Loucy (cell line): ENCODE results near the gene ITPRIP.

ENCODE experiments used
- H2AFZ ChIP-seq: fragments of 200-600 bp; sonication (generic); 2 replicates; pipeline ENCODE4 v1.6.0; 2016; ENCODE audit warnings: antibody characterized with exemption, mild to moderate bottlenecking, low read length, moderate library complexity
- H3F3A ChIP-seq: fragments of 200-600 bp; 2 replicates; pipeline ENCODE4 v1.6.0; 2016; ENCODE audit warnings: antibody characterized with exemption, low read depth, mild to moderate bottlenecking
- H3K27me3 ChIP-seq: fragments of 200-600 bp; sonication (generic); 2 replicates; pipeline ENCODE4 v1.6.1; 2014; ENCODE audit warnings: low read length, mild to moderate bottlenecking; ENCODE audit not compliant: insufficient read depth, poor library complexity, severe bottlenecking
- H3K36me3 ChIP-seq: fragments of 200-600 bp; sonication (generic); 2 replicates; pipeline ENCODE4 v1.6.1; 2016; ENCODE audit warnings: low read length; ENCODE audit not compliant: insufficient read depth
- H3K4me1 ChIP-seq: fragments of 200-600 bp; sonication (generic); 2 replicates; pipeline ENCODE4 v1.5.1; 2014; ENCODE audit warnings: low read length, mild to moderate bottlenecking; ENCODE audit not compliant: insufficient read depth, poor library complexity, severe bottlenecking
- H3K4me2 ChIP-seq: fragments of 200-600 bp; sonication (generic); 2 replicates; pipeline ENCODE4 v1.6.0; 2014; ENCODE audit warnings: antibody characterized with exemption, low read length, low read depth, mild to moderate bottlenecking; ENCODE audit not compliant: poor library complexity, severe bottlenecking
- H3K4me3 ChIP-seq: fragments of 200-600 bp; sonication (generic); 2 replicates; pipeline ENCODE4 v1.5.1; 2014; ENCODE audit warnings: low read length, mild to moderate bottlenecking, mixed read lengths; ENCODE audit not compliant: poor library complexity, severe bottlenecking
- H3K79me2 ChIP-seq: fragments of 200-600 bp; sonication (generic); 2 replicates; pipeline ENCODE4 v1.6.1; 2014; ENCODE audit warnings: low read length; ENCODE audit not compliant: insufficient read depth
- H3K9ac ChIP-seq: fragments of 200-600 bp; sonication (generic); 2 replicates; pipeline ENCODE4 v1.6.0; 2014; ENCODE audit warnings: mild to moderate bottlenecking, low read depth, low read length, moderate library complexity; ENCODE audit not compliant: poor library complexity, severe bottlenecking
- H3K9me2 ChIP-seq: fragments of 200-600 bp; sonication (generic); replicated peaks from 2 replicates; pipeline ENCODE4 v1.6.1; 2016; ENCODE audit warnings: low read depth, low read length, mixed read lengths
- H3K9me3 ChIP-seq: fragments of 200-600 bp; sonication (generic); 2 replicates; pipeline ENCODE4 v1.6.1; 2014; ENCODE audit warnings: mild to moderate bottlenecking, antibody characterized with exemption, low read length, low read depth; ENCODE audit not compliant: insufficient read depth
- H4K20me1 ChIP-seq: fragments of 200-600 bp; sonication (generic); 2 replicates; pipeline ENCODE4 v1.6.0; 2014; ENCODE audit warnings: antibody characterized with exemption, low read length, mild to moderate bottlenecking; ENCODE audit not compliant: insufficient read depth, poor library complexity, severe bottlenecking
- CTCF ChIP-seq: fragments of 200-600 bp; sonication (generic); conservative IDR thresholded peaks from 2 replicates; pipeline ENCODE4 v1.5.1; 2014; ENCODE audit warnings: mild to moderate bottlenecking, antibody characterized with exemption, low read length
- EZH2phosphoT487 ChIP-seq: fragments of 200-600 bp; IDR thresholded peaks from 2 replicates; pipeline ENCODE4 v1.6.1; 2018; ENCODE audit warnings: antibody characterized with exemption, mild to moderate bottlenecking, moderate library complexity, borderline replicate concordance

Gene ITPRIP

DNA sequence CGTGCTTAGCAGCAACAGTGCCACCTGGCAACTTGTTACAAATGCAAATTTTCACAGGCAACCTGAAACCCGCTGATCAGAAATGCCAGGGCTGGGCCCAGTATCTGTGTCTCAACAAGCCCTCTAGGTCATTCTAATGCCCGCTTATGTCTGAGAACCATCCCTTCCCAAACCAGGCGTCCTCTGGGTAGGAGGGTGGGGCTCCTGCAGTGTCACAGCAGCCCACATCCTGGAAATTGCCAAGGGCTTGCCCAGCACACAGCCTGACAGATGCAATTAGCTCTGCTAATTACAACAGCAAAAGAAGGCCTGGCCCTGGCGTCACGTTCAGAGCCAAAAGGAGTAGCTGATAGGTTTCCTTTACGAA lies 15.9 kb downstream of the ITPRIP start:
- H3K4me2 ChIP-seq, result peak overlapping the region; percentile 85
- H3K79me2 ChIP-seq, result peaks cover 100% of the 10 kb centered on the region

GRCh38 chr10:104321725-104322415 lies 16.4 kb downstream of the ITPRIP start:
- Histone ChIP-seq H3K27me3 (no peaks in the 10 kb centered on the region), H3K4me2 (peak overlapping the region; percentile 85), H3F3A (no peaks in the 10 kb centered on the region), H3K9ac (peak overlapping the region; percentile 23), H2AFZ (no peak overlapping the region), H3K4me1 (peaks cover 61% of the 10 kb centered on the region), H3K4me3 (peak overlapping the region; percentile 42), H3K36me3 (peaks cover 9% of the 10 kb centered on the region; the same call in 1 of the 2 replicates), H3K9me3 (no peaks in the 10 kb centered on the region), H4K20me1 (peaks cover 94% of the 10 kb centered on the region), H3K9me2 (no peaks in the 10 kb centered on the region), H3K79me2 (peaks cover 100% of the 10 kb centered on the region)
- TF ChIP-seq CTCF (no peak), EZH2phosphoT487 (no peak)

More for the DNA sequence above, 15.9 kb downstream of the ITPRIP start:
- Histone ChIP-seq H4K20me1 (peaks cover 92% of the 10 kb centered on the region), H3K9ac (peak overlapping the region; percentile 23), H3K4me3 (peak overlapping the region; percentile 42), H3K9me2 (no peaks in the 10 kb centered on the region), H3K36me3 (peaks cover 5% of the 10 kb centered on the region; the same call in 1 of the 2 replicates), H3K4me1 (peaks cover 66% of the 10 kb centered on the region), H2AFZ (no peak overlapping the region), H3F3A (no peaks in the 10 kb centered on the region), H3K27me3 (no peaks in the 10 kb centered on the region), H3K9me3 (no peaks in the 10 kb centered on the region)
- no peak for TF ChIP-seq CTCF
- TF ChIP-seq EZH2phosphoT487, result no peak

GRCh38 chr10:104321226-104321625 lies 17.0 kb downstream of the ITPRIP start:
- H3K4me3 ChIP-seq, result no peak overlapping the region
- H2AFZ ChIP-seq, result no peak overlapping the region
- TF ChIP-seq EZH2phosphoT487 (no peak), CTCF (no peak)
- H3F3A ChIP-seq, result no peaks in the 10 kb centered on the region
- peaks cover 55% of the 10 kb centered on the region for H3K4me1 ChIP-seq
- peaks cover 94% of the 10 kb centered on the region for H4K20me1 ChIP-seq
- H3K4me2 ChIP-seq, result peak overlapping the region; percentile 85
- H3K9ac ChIP-seq, result peak overlapping the region; percentile 23
- no peaks in the 10 kb centered on the region for H3K27me3 ChIP-seq
- no peaks in the 10 kb centered on the region for H3K9me3 ChIP-seq
- H3K9me2 ChIP-seq, result no peaks in the 10 kb centered on the region
- peaks cover 100% of the 10 kb centered on the region for H3K79me2 ChIP-seq
- H3K36me3 ChIP-seq, result peaks cover 13% of the 10 kb centered on the region; the same call in 1 of the 2 replicates
